HCT116 (cell line): Measurements from ENCODE around the gene DNM3. TPM values are rescaled to one million over a fixed set of nuclear protein-coding genes. Genes with fewer than 3 reads are reported as not detected.

Source experiments
- ATAC-seq: fragments of 200-7000 bp; cut with Tn5 transposase; 2 replicates; pipeline ENCODE4 v1.9.1; 2020; ENCODE audit warnings: mild to moderate bottlenecking, moderate library complexity
- BruUV-seq: library from RNA; stranded (reverse); fragments of 400-500 nt; replicated peaks from 2 replicates; lab custom pipeline; 2021; lab: Mats Ljungman, UMichigan
- CTCF ChIA-PET: fragments of 300-600 bp; sonication (Branson Sonifier 250); formaldehyde crosslinking; loops from one replicate; lab custom pipeline; 2021; ENCODE audit warnings: antibody characterized with exemption; lab: Charles Lee
- POLR2A ChIA-PET: fragments of 300-600, 350-600 bp; sonication (Branson Sonifier 250); formaldehyde crosslinking; loops from one replicate; lab custom pipeline; 2021; ENCODE audit warnings: antibody characterized with exemption; lab: Charles Lee
- RAD21 ChIA-PET, 2 experiments: fragments of 300-600 bp; sonication (Branson Sonifier 250); formaldehyde crosslinking; loops; one replicate each; lab custom pipeline; 2023; ENCODE audit warnings: low total read pairs in 2 of 2; ENCODE audit not compliant: uncharacterized antibody in 2 of 2, unreplicated experiment in 2 of 2, low non-redundant PET in 1 of 2; lab: Charles Lee
- DNase-seq: peaks from one replicate; pipeline ENCODE4 v3.0.0-alpha.2; 2010; ENCODE audit warnings: low read depth, low spot score
- H2AFZ ChIP-seq: fragments of 200-600 bp; shearing (Covaris generic), sonication (generic); 2 replicates; pipeline ENCODE4 v1.6.1; 2017; ENCODE audit warnings: low read depth, mixed run types, mixed read lengths, antibody characterized with exemption, low read length; ENCODE audit not compliant: poor library complexity, severe bottlenecking
- H3K27ac ChIP-seq: 2 replicates; pipeline ENCODE4 v1.5.1; 2012; ENCODE audit warnings: low read depth, low read length
- H3K27me3 ChIP-seq: fragments of 200-600 bp; sonication (generic); 2 replicates; pipeline ENCODE4 v1.6.1; 2016; ENCODE audit warnings: mixed run types, low read length, mixed read lengths; ENCODE audit not compliant: insufficient read depth
- H3K36me3 ChIP-seq, 2 experiments: fragments of 200-500 bp in 1 of 2; fragments of 200-600 bp in 1 of 2; sonication (Bioruptor generic) in 1 of 2; sonication (generic) in 1 of 2; 2 replicates each; pipeline versions ENCODE4 v1.5.1 to v1.6.1; 2014 to 2016; ENCODE audit warnings: low read length in 2 of 2, inconsistent platforms in 1 of 2, mixed read lengths in 1 of 2, mixed run types in 1 of 2; ENCODE audit not compliant: insufficient read depth in 2 of 2, control insufficient read depth in 1 of 2
- H3K4me1 ChIP-seq, 2 experiments: fragments of 200-600 bp in 1 of 2; sonication (generic) in 1 of 2; 2 replicates each; pipeline versions ENCODE4 v1.5.1 to v1.6.1; 2012 to 2017; ENCODE audit warnings: low read length in 2 of 2, inconsistent platforms in 1 of 2, mild to moderate bottlenecking in 1 of 2, mixed read lengths in 1 of 2, mixed run types in 1 of 2, moderate library complexity in 1 of 2; ENCODE audit not compliant: insufficient read depth in 2 of 2, control insufficient read depth in 1 of 2
- H3K4me2 ChIP-seq: fragments of 200-600 bp; sonication (generic); 2 replicates; pipeline ENCODE4 v1.6.1; 2017; ENCODE audit warnings: mixed run types, low read length, mixed read lengths
- H3K4me3 ChIP-seq, 2 experiments: fragments of 200-600 bp in 1 of 2; sonication (generic) in 1 of 2; replicated peaks in 1 of 2; 2 replicates each; pipeline ENCODE4 v1.5.1; 2011 to 2016; ENCODE audit warnings: low read length in 2 of 2, control low read depth in 1 of 2, low read depth in 1 of 2, mild to moderate bottlenecking in 1 of 2, mixed read lengths in 1 of 2, mixed run types in 1 of 2
- H3K79me2 ChIP-seq: fragments of 200-600 bp; sonication (generic); 2 replicates; pipeline ENCODE4 v1.6.1; 2017; ENCODE audit warnings: mild to moderate bottlenecking, mixed run types, low read length, moderate library complexity, mixed read lengths; ENCODE audit not compliant: insufficient read depth
- H3K9ac ChIP-seq: fragments of 200-600 bp; sonication (generic); 2 replicates; pipeline ENCODE4 v1.6.1; 2016; ENCODE audit warnings: low read length, mixed read lengths
- H3K9me2 ChIP-seq: fragments of 200-600 bp; sonication (generic), shearing (Covaris generic); 2 replicates; pipeline ENCODE4 v1.6.1; 2017; ENCODE audit warnings: mixed run types, mild to moderate bottlenecking, moderate library complexity; ENCODE audit not compliant: insufficient read depth
- H3K9me3 ChIP-seq, 2 experiments: fragments of 200-500 bp in 1 of 2; fragments of 200-600 bp in 1 of 2; sonication (Bioruptor generic) in 1 of 2; sonication (generic) in 1 of 2; 2 replicates each; pipeline ENCODE4 v1.6.1; 2014 to 2017; ENCODE audit warnings: low read length in 2 of 2, mixed read lengths in 2 of 2, inconsistent platforms in 1 of 2, low read depth in 1 of 2, mild to moderate bottlenecking in 1 of 2, mixed run types in 1 of 2, moderate library complexity in 1 of 2; ENCODE audit not compliant: control insufficient read depth in 1 of 2, insufficient read depth in 1 of 2
- H4K20me1 ChIP-seq: fragments of 200-600 bp; sonication (generic), shearing (Covaris generic); 2 replicates; pipeline ENCODE4 v1.6.1; 2017; ENCODE audit warnings: mixed run types, mild to moderate bottlenecking, moderate library complexity; ENCODE audit not compliant: insufficient read depth
- CBX3 ChIP-seq: IDR thresholded peaks from 2 replicates; pipeline ENCODE4 v1.6.1; 2012; ENCODE audit warnings: low read depth
- CEBPB ChIP-seq: IDR thresholded peaks from 2 replicates; pipeline ENCODE4 v1.6.1; 2012; ENCODE audit warnings: low read depth
- EGR1 ChIP-seq: IDR thresholded peaks from 2 replicates; pipeline ENCODE4 v1.6.1; 2012; ENCODE audit warnings: low read depth
- EZH2 ChIP-seq: fragments of 200-600 bp; sonication (generic); IDR thresholded peaks from 2 replicates; pipeline ENCODE4 v1.6.1; 2017; ENCODE audit warnings: antibody characterized with exemption, mixed run types
- JUND ChIP-seq: IDR thresholded peaks from 2 replicates; pipeline ENCODE4 v1.6.1; 2012
- POLR2AphosphoS5 ChIP-seq: IDR thresholded peaks from 2 replicates; pipeline ENCODE4 v1.6.1; 2011; ENCODE audit warnings: mild to moderate bottlenecking, low read depth, low read length, moderate library complexity
- RAD21 ChIP-seq: IDR thresholded peaks from 2 replicates; pipeline ENCODE4 v1.6.1; 2012; ENCODE audit warnings: low read depth, mild to moderate bottlenecking
- SP1 ChIP-seq: IDR thresholded peaks from 2 replicates; pipeline ENCODE4 v1.6.1; 2012; ENCODE audit warnings: low read depth
- YY1 ChIP-seq: IDR thresholded peaks from 2 replicates; pipeline ENCODE4 v1.6.1; 2011; ENCODE audit warnings: low read length, low read depth, moderate library complexity, mild to moderate bottlenecking; ENCODE audit not compliant: insufficient replicate concordance; ENCODE audit errors: extremely low read depth
- intact Hi-C: fragments of 100-400 bp; cut with micrococcal nuclease; formaldehyde crosslinking; loops from 2 replicates; pipeline ENCODE4 v1.10.0; 2022
- total RNA-seq: library from RNA; stranded (reverse); gene quantifications from one replicate; pipeline ENCODE4 v1.2.1, GENCODE V29; 2021; ENCODE audit not compliant: unreplicated experiment
- TF ChIP-seq, protein P1 (sequence below): IDR thresholded peaks from 2 replicates; pipeline ENCODE4 v1.6.1; 2012; ENCODE audit warnings: low read depth
- TF ChIP-seq, protein P2 (sequence below): IDR thresholded peaks from 2 replicates; pipeline ENCODE4 v1.6.1; 2011; ENCODE audit warnings: mild to moderate bottlenecking, low read length, moderate library complexity; ENCODE audit not compliant: insufficient replicate concordance; ENCODE audit errors: extremely low read depth

Gene DNM3
- total RNA-seq, 1 experiment from 2014 or later, result 3.1 TPM

DNA sequence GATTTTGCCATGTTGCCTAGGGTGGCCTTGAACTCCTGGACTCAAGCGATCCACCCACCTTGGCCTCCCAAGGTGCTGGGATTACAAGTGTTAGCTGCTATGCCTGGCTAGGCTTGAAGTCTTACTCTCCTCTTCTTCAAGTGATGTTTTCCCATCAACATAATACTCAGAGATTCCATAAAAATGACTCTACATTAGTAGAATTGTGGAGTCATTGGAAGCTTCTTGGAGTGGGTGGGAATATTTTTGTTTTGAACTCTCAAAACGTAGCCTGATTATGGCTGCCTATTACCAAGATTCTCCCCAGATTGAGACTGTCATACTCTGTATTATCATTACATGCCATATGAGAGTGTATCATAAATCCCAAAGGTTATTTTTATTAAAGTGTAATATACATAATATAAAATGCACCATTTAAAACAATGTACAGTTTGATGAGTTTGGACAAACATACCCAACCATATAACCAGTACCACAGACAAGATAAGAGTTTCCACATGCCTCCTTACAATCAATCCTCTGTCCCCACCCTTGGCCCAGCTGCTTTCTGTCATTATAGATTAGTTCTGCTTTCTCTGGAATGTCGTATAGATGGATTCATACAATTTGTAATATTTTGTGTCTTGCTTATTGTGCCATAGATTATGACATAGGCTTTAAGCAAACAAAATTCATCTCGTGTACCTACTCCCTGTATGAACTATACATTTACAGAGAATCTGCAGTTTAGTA is 8.0 kb upstream of the DNM3 start:
- no peaks in the 10 kb centered on the region for H3K4me1 ChIP-seq
- CTCF ChIA-PET, result no interaction called here

More for the DNA sequence above, 8.0 kb upstream of the DNM3 start:
- H3K9me3 ChIP-seq, result no peaks in the 10 kb centered on the region
- DNase-seq (no peak), ATAC-seq (no peak)
- no peak overlapping the region for H3K9ac ChIP-seq
- POLR2A ChIA-PET, result no interaction called here
- no peaks in the 10 kb centered on the region for H4K20me1 ChIP-seq
- RAD21 ChIA-PET, result no interaction called here
- H3K36me3 ChIP-seq, result no peaks in the 10 kb centered on the region
- no peaks in the 10 kb centered on the region for H3K9me2 ChIP-seq
- no peak overlapping the region for H3K4me3 ChIP-seq
- H3K4me2 ChIP-seq, result no peak overlapping the region
- H3K27ac ChIP-seq, result no peak overlapping the region
- no peak for TF ChIP-seq CBX3
- TF ChIP-seq EZH2, result no peak
- TF ChIP-seq YY1, result no peak
- TF ChIP-seq, protein P1, sequence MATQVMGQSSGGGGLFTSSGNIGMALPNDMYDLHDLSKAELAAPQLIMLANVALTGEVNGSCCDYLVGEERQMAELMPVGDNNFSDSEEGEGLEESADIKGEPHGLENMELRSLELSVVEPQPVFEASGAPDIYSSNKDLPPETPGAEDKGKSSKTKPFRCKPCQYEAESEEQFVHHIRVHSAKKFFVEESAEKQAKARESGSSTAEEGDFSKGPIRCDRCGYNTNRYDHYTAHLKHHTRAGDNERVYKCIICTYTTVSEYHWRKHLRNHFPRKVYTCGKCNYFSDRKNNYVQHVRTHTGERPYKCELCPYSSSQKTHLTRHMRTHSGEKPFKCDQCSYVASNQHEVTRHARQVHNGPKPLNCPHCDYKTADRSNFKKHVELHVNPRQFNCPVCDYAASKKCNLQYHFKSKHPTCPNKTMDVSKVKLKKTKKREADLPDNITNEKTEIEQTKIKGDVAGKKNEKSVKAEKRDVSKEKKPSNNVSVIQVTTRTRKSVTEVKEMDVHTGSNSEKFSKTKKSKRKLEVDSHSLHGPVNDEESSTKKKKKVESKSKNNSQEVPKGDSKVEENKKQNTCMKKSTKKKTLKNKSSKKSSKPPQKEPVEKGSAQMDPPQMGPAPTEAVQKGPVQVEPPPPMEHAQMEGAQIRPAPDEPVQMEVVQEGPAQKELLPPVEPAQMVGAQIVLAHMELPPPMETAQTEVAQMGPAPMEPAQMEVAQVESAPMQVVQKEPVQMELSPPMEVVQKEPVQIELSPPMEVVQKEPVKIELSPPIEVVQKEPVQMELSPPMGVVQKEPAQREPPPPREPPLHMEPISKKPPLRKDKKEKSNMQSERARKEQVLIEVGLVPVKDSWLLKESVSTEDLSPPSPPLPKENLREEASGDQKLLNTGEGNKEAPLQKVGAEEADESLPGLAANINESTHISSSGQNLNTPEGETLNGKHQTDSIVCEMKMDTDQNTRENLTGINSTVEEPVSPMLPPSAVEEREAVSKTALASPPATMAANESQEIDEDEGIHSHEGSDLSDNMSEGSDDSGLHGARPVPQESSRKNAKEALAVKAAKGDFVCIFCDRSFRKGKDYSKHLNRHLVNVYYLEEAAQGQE, result no peak
- TF ChIP-seq RAD21, result no peak
- no peak for TF ChIP-seq EGR1
- no peak for TF ChIP-seq JUND
- no peak for TF ChIP-seq POLR2AphosphoS5
- no peak for TF ChIP-seq CEBPB
- TF ChIP-seq, protein P2, sequence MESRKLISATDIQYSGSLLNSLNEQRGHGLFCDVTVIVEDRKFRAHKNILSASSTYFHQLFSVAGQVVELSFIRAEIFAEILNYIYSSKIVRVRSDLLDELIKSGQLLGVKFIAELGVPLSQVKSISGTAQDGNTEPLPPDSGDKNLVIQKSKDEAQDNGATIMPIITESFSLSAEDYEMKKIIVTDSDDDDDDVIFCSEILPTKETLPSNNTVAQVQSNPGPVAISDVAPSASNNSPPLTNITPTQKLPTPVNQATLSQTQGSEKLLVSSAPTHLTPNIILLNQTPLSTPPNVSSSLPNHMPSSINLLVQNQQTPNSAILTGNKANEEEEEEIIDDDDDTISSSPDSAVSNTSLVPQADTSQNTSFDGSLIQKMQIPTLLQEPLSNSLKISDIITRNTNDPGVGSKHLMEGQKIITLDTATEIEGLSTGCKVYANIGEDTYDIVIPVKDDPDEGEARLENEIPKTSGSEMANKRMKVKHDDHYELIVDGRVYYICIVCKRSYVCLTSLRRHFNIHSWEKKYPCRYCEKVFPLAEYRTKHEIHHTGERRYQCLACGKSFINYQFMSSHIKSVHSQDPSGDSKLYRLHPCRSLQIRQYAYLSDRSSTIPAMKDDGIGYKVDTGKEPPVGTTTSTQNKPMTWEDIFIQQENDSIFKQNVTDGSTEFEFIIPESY, result no peak
- TF ChIP-seq SP1, result no peak
- H3K27me3 ChIP-seq, result no peaks in the 10 kb centered on the region
- intact Hi-C loops, result no loop called here
- no peak overlapping the region for H2AFZ ChIP-seq
- H3K79me2 ChIP-seq, result no peaks in the 10 kb centered on the region
- BruUV-seq, result no TSS peak
